OCI-LY1 (cell line): ENCODE results near the gene MISFA.

ENCODE experiments used
- H2AFZ ChIP-seq: fragments of 200-600 bp; sonication (generic), shearing (Covaris generic); 2 replicates; pipeline ENCODE4 v1.6.0; 2014; ENCODE audit warnings: antibody characterized with exemption, mild to moderate bottlenecking, low read length
- H3F3A ChIP-seq: fragments of 200-600 bp; sonication (generic), shearing (Covaris generic); 2 replicates; pipeline ENCODE4 v1.6.0; 2014; ENCODE audit warnings: mild to moderate bottlenecking, antibody characterized with exemption, low read length, moderate library complexity; ENCODE audit not compliant: insufficient read depth
- H3K27ac ChIP-seq: fragments of 200-600 bp; sonication (generic); 2 replicates; pipeline ENCODE4 v1.5.1; 2014; ENCODE audit warnings: low read length, mixed run types, mild to moderate bottlenecking, low read depth; ENCODE audit not compliant: poor library complexity, severe bottlenecking
- H3K27me3 ChIP-seq: fragments of 200-600 bp; sonication (generic); 2 replicates; pipeline ENCODE4 v1.6.0; 2014; ENCODE audit warnings: antibody characterized with exemption, mild to moderate bottlenecking, low read length, moderate library complexity; ENCODE audit not compliant: insufficient read depth
- H3K36me3 ChIP-seq: fragments of 200-600 bp; sonication (generic); 2 replicates; pipeline ENCODE4 v1.6.1; 2014; ENCODE audit warnings: mild to moderate bottlenecking, antibody characterized with exemption, low read length, moderate library complexity, mixed read lengths; ENCODE audit not compliant: insufficient read depth
- H3K4me1 ChIP-seq: fragments of 200-600 bp; sonication (generic); 2 replicates; pipeline ENCODE4 v1.5.1; 2014; ENCODE audit warnings: mild to moderate bottlenecking, low read length, moderate library complexity; ENCODE audit not compliant: insufficient read depth, severe bottlenecking
- H3K4me2 ChIP-seq: fragments of 200-600 bp; sonication (generic), shearing (Covaris generic); 2 replicates; pipeline ENCODE4 v1.6.1; 2014; ENCODE audit warnings: low read length
- H3K4me3 ChIP-seq: fragments of 200-600 bp; sonication (generic); 2 replicates; pipeline ENCODE4 v1.5.1; 2014; ENCODE audit warnings: low read length, low read depth, mild to moderate bottlenecking, mixed read lengths; ENCODE audit not compliant: poor library complexity, severe bottlenecking
- H3K79me2 ChIP-seq: fragments of 200-600 bp; shearing (Covaris generic); 2 replicates; pipeline ENCODE4 v1.6.1; 2016; ENCODE audit warnings: mixed run types, low read length, mixed read lengths; ENCODE audit not compliant: insufficient read depth
- H3K9ac ChIP-seq: fragments of 200-600 bp; sonication (generic), shearing (Covaris generic); 2 replicates; pipeline ENCODE4 v1.6.1; 2014; ENCODE audit warnings: mild to moderate bottlenecking, low read length, mixed read lengths
- H3K9me2 ChIP-seq: fragments of 200-600 bp; sonication (generic), shearing (Covaris generic); 2 replicates; pipeline ENCODE4 v1.6.1; 2014; ENCODE audit warnings: low read depth, mild to moderate bottlenecking, low read length, mixed read lengths
- H3K9me3 ChIP-seq: fragments of 200-600 bp; shearing (Covaris generic); 2 replicates; pipeline ENCODE4 v1.6.1; 2014; ENCODE audit warnings: low read length, mixed read lengths
- H4K20me1 ChIP-seq: fragments of 200-600 bp; sonication (generic), shearing (Covaris generic); 2 replicates; pipeline ENCODE4 v1.6.0; 2016; ENCODE audit warnings: mild to moderate bottlenecking, low read length; ENCODE audit not compliant: insufficient read depth
- EZH2 ChIP-seq: fragments of 200-600 bp; sonication (generic), shearing (Covaris generic); IDR thresholded peaks from 2 replicates; pipeline ENCODE4 v1.8.0; 2017; ENCODE audit warnings: borderline replicate concordance, mixed run types, mild to moderate bottlenecking, antibody characterized with exemption, low read length, moderate library complexity, mixed read lengths
- TF ChIP-seq, protein P1 (sequence below): fragments of 200-600 bp; sonication (generic), shearing (Covaris generic); IDR thresholded peaks from 2 replicates; pipeline ENCODE4 v1.5.1; 2017; ENCODE audit warnings: mild to moderate bottlenecking, antibody characterized with exemption, low read length, moderate library complexity, mixed read lengths

The MISFA gene

GRCh38 chr11:18599739-18600230 lies at the start of gene MISFA:
TSS of gene MISFA (plus strand) at chr11:18599789. CDS start at chr11:18599929, 140 bp downstream.
- Histone ChIP-seq H3K9me3 (no peaks in the 10 kb centered on the region), H4K20me1 (no peaks in the 10 kb centered on the region), H3F3A (no peaks in the 10 kb centered on the region), H3K4me3 (no peak within 1 kb of the TSS), H3K4me1 (no peaks in the 10 kb centered on the region), H3K27me3 (no peaks in the 10 kb centered on the region), H3K4me2 (no peak within 1 kb of the TSS), H3K79me2 (no peaks in the 10 kb centered on the region), H3K9me2 (no peaks in the 10 kb centered on the region), H2AFZ (no peak within 1 kb of the TSS), H3K9ac (no peak within 1 kb of the TSS), H3K36me3 (no peaks in the 10 kb centered on the region; the same call in 1 of the 2 replicates), H3K27ac (no peak within 1 kb of the TSS)
- TF ChIP-seq EZH2, result no peak
- TF ChIP-seq, protein P1, sequence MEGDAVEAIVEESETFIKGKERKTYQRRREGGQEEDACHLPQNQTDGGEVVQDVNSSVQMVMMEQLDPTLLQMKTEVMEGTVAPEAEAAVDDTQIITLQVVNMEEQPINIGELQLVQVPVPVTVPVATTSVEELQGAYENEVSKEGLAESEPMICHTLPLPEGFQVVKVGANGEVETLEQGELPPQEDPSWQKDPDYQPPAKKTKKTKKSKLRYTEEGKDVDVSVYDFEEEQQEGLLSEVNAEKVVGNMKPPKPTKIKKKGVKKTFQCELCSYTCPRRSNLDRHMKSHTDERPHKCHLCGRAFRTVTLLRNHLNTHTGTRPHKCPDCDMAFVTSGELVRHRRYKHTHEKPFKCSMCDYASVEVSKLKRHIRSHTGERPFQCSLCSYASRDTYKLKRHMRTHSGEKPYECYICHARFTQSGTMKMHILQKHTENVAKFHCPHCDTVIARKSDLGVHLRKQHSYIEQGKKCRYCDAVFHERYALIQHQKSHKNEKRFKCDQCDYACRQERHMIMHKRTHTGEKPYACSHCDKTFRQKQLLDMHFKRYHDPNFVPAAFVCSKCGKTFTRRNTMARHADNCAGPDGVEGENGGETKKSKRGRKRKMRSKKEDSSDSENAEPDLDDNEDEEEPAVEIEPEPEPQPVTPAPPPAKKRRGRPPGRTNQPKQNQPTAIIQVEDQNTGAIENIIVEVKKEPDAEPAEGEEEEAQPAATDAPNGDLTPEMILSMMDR, result no peak

- H3K4me1 ChIP-seq, result no peaks in the 10 kb centered on the region
- no peak overlapping the region for H3K4me3 ChIP-seq
- TF ChIP-seq, protein P1, result no peak
- no peak for TF ChIP-seq EZH2
- H3K4me2 ChIP-seq, result no peak overlapping the region
- H4K20me1 ChIP-seq, result no peaks in the 10 kb centered on the region
- H3K9me3 ChIP-seq, result no peaks in the 10 kb centered on the region
- H2AFZ ChIP-seq, result no peak overlapping the region
- H3K9ac ChIP-seq, result no peak overlapping the region
- H3K27ac ChIP-seq, result no peak overlapping the region
- no peaks in the 10 kb centered on the region for H3K27me3 ChIP-seq
- no peaks in the 10 kb centered on the region for H3K79me2 ChIP-seq
- no peaks in the 10 kb centered on the region for H3K36me3 ChIP-seq
- H3K9me2 ChIP-seq, result no peaks in the 10 kb centered on the region
- H3F3A ChIP-seq, result no peaks in the 10 kb centered on the region
Measured at GRCh38 chr11:18563090-18563730, 36.4 kb upstream of the MISFA start.

DNA sequence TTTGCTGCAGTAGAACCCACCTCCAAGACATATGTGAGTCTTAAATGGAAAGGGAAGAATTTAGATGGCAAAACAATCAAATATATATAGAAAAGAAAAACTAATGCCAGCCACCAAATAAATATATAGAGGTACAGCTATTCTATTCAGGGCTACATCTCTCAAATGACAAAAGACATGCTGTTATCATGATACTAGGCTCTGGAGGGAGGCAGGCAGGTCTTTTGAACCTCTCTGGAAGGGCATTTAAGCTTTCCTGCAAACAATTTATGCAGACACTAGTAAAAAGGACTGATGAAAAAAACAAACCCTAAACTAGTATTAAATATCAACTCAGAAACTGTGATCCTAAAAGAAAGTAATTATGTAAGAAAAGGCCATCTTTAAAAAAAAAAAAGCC lies 35.4 kb upstream of the MISFA start:
- TF ChIP-seq EZH2, result no peak
- TF ChIP-seq, protein P1, result no peak
- H3K4me1 ChIP-seq, result no peaks in the 10 kb centered on the region
- no peaks in the 10 kb centered on the region for H3K79me2 ChIP-seq
- no peaks in the 10 kb centered on the region for H3F3A ChIP-seq
- H3K4me3 ChIP-seq, result no peak overlapping the region
- H3K9me3 ChIP-seq, result no peaks in the 10 kb centered on the region
- H3K36me3 ChIP-seq, result no peaks in the 10 kb centered on the region
- no peaks in the 10 kb centered on the region for H4K20me1 ChIP-seq
- no peak overlapping the region for H3K27ac ChIP-seq
- no peaks in the 10 kb centered on the region for H3K9me2 ChIP-seq
- H2AFZ ChIP-seq, result no peak overlapping the region
- H3K9ac ChIP-seq, result no peak overlapping the region
- no peak overlapping the region for H3K4me2 ChIP-seq
- no peaks in the 10 kb centered on the region for H3K27me3 ChIP-seq
